IPS-20b (cell line): Measurements from ENCODE around the gene C19orf44.
A peak's percentile ranks its signal among the peaks of the same experiment; 100 is the strongest.
"Not testable (repeated sequence)": the region's sequence is repeated elsewhere in the genome, so short reads cannot be mapped to it uniquely, and the experiment has no call there.

Experiments
- H3K27ac ChIP-seq: one replicate; pipeline ENCODE4 v1.5.1; 2013; ENCODE audit warnings: low read length
- H3K27me3 ChIP-seq: 2 replicates; pipeline ENCODE4 v1.6.1; 2013; ENCODE audit warnings: mild to moderate bottlenecking, low read length, inconsistent platforms; ENCODE audit not compliant: insufficient read depth
- H3K36me3 ChIP-seq: 2 replicates; pipeline ENCODE4 v1.6.1; 2013; ENCODE audit warnings: low read depth, mild to moderate bottlenecking, inconsistent platforms, low read length, moderate library complexity; ENCODE audit not compliant: insufficient read depth
- H3K4me1 ChIP-seq: 2 replicates; pipeline ENCODE4 v1.6.1; 2013; ENCODE audit warnings: mild to moderate bottlenecking, control low read depth, inconsistent platforms, low read length, moderate library complexity; ENCODE audit not compliant: insufficient read depth
- H3K4me3 ChIP-seq: 2 replicates; pipeline ENCODE4 v1.5.1; 2013; ENCODE audit warnings: mild to moderate bottlenecking, low read length, inconsistent platforms
- H3K9ac ChIP-seq: 2 replicates; pipeline ENCODE4 v1.6.1; 2013; ENCODE audit warnings: low read depth, mild to moderate bottlenecking, inconsistent platforms, low read length, moderate library complexity
- H3K9me3 ChIP-seq: 2 replicates; pipeline ENCODE4 v1.6.1; 2013; ENCODE audit warnings: mild to moderate bottlenecking, low read depth, low read length, inconsistent platforms; ENCODE audit not compliant: insufficient read depth

Gene C19orf44

GRCh38 chr19:16495982-16496612, at the start of gene C19orf44, which contains the start of gene CALR3:
Gene C19orf44 (plus strand): TSS chr19:16496394. CDS start chr19:16500793, 4,399 bp downstream.
Gene CALR3 (minus strand): TSS chr19:16496167. CDS start chr19:16496129, 38 bp downstream.
- Histone ChIP-seq H3K9me3 (no peaks in the 10 kb centered on the region), H3K27ac (peak within 1 kb of the TSS; percentile 93), H3K4me3 (peak within 1 kb of the TSS; percentile 97), H3K9ac (peak within 1 kb of the TSS; percentile 95), H3K36me3 (0 out of 2 replicates have a peak, but pooled peaks cover 2% of the 10 kb centered on the region), H3K4me1 (0 out of 2 replicates have a peak, but pooled peaks cover 4% of the 10 kb centered on the region), H3K27me3 (no peaks in the 10 kb centered on the region)

DNA sequence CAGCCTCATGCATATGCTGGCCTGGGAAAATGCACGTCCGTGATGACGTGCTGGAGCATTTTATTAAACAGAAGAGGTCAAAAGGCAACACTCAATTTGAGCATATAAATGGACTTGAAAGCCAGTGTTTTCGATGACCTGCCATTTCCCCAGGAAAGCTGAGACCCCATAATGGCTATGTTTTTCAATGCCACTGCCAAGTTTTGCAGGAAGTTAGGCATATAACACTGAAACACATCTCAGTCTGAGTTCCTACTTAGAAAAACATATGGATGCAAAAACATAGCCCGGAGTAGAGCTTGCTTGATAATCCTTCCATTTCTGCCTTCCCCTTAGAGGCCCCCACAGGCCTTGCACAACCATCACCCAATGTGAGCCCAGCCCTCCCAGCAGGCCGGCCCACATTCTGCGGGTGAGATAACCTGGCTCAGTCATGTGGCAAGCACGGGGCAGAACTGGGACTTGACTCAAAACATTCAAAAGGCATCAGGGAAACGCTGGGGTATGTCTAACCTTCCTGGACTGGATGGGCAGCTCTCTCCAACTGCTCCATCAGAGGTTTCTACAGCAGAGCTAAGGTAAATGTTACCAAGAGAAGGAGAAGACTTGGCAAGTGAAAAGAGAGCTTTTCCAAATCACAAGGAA, 49.3 kb upstream of the C19orf44 start:
- Histone ChIP-seq H3K9me3 (no peaks in the 10 kb centered on the region), H3K27me3 (no peaks in the 10 kb centered on the region), H3K4me3 (no peak overlapping the region), H3K36me3 (no peaks in the 10 kb centered on the region), H3K9ac (no peak overlapping the region), H3K27ac (no peak overlapping the region), H3K4me1 (peaks cover 17% of the 10 kb centered on the region)

DNA sequence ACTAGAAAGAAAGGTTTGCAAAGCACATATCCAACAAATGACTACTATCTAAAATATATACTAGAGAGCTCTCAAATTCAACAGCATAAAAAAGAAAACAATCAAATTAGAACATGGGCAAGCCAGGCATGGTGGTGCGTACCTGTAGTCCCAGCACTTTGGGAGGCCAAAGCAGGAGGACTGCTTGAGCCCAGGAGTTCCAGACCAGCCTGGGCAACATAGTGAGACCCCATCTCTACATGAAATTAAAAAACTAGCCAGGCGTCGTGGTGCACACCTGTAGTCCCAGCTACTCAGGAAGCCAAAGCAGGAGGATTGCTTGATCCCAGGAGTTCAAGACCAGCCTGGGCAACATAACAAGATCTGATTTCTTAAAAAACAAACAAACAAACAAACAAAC, 47.3 kb upstream of the C19orf44 start:
- not testable (repeated sequence) for H3K9ac ChIP-seq, H3K27ac ChIP-seq

GRCh38 chr19:16449330-16449961, 46.7 kb upstream of the C19orf44 start:
- no peak overlapping the region for H3K27ac ChIP-seq

More for the DNA sequence above, 47.3 kb upstream of the C19orf44 start:
- not testable (repeated sequence) for H3K36me3 ChIP-seq, H3K4me3 ChIP-seq, H3K27me3 ChIP-seq, H3K9me3 ChIP-seq
- H3K4me1 ChIP-seq: peaks cover 10% of the 10 kb centered on the region

DNA sequence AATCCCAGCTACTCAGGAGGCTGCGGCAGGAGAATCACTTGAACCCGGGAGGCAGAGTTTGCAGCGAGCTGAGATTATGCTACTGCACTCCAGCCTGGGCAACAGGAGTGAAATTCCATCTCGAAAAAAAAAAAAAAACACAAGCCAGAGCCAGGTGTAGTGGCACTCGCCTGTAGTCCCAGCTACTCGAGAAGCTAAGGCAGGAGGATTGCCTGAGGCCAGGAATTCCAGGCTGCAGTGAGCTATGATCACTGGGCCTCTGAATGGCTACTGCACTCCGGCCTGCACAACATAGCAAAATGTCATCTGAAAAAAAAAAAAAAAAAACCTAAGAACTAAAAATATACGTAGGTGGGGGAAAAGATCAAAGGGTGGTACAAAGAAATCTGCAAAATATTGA, 43.9 kb upstream of the C19orf44 start:
- Histone ChIP-seq H3K27ac (no peak overlapping the region), H3K27me3 (no peaks in the 10 kb centered on the region), H3K36me3 (no peaks in the 10 kb centered on the region), H3K4me3 (no peak overlapping the region), H3K9ac (no peak overlapping the region), H3K9me3 (no peaks in the 10 kb centered on the region), H3K4me1 (peaks cover 17% of the 10 kb centered on the region)

More at GRCh38 chr19:16449330-16449961, 46.7 kb upstream of the C19orf44 start:
- no peaks in the 10 kb centered on the region for H3K36me3 ChIP-seq
- no peak overlapping the region for H3K9ac ChIP-seq
- H3K9me3 ChIP-seq: no peaks in the 10 kb centered on the region
- peaks cover 16% of the 10 kb centered on the region for H3K4me1 ChIP-seq
- H3K4me3 ChIP-seq: no peak overlapping the region
- no peaks in the 10 kb centered on the region for H3K27me3 ChIP-seq

DNA sequence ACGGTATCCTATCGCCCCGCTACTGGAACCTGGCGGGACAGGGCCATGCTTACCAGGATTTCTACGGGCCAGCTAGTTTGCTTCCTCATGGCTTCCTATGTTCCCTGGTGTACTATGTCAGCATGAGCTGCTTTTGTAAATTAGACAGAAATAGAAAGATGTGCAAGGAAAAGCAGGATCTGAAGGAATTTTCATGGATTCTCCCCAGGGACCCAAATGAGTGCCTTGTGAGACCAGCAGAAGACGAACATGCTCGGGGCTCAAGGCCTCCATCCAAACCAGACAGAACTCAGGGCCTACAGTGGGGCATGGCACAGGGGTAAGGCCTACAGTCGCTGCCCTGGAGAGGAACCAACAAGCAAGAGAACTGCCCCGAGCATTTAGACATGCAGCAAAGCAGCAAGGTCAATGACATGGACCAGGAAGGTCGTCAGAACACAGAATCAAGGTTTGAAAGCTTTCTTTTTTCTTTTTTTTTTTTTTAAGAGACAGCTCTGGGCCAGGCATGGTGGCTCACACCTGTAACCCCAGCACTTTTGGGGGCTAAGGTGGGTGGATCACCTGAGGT, 41.8 kb upstream of the C19orf44 start:
- no peak overlapping the region for H3K27ac ChIP-seq
- H3K4me1 ChIP-seq: peaks cover 32% of the 10 kb centered on the region

DNA sequence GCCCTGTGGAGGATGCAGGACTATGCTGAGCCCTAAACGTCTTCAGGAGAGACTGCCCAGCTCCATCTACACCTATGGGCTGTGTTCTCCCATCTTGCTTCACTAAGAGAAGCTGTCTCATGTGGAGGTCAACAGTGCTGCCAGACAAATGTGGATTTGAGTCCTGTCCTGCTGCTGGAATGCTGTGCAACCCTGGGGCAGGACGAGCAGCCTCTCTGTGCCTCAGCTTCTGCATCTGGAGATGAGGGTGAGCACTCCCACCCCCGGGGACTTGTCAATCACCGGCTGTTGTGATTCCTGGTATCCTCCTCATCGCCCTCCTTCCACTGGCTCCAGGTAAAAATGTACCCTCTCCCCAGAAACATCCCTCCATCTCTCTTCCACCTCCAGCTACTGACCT, 40.7 kb upstream of the C19orf44 start:
- Histone ChIP-seq H3K4me3 (no peak overlapping the region), H3K4me1 (peaks cover 32% of the 10 kb centered on the region), H3K27me3 (no peaks in the 10 kb centered on the region), H3K36me3 (no peaks in the 10 kb centered on the region), H3K9ac (no peak overlapping the region), H3K9me3 (no peaks in the 10 kb centered on the region), H3K27ac (no peak overlapping the region)

More for the DNA sequence above, 41.8 kb upstream of the C19orf44 start:
- Histone ChIP-seq H3K9me3 (no peaks in the 10 kb centered on the region), H3K27me3 (no peaks in the 10 kb centered on the region), H3K36me3 (no peaks in the 10 kb centered on the region), H3K9ac (no peak overlapping the region), H3K4me3 (no peak overlapping the region)

- H3K4me1 ChIP-seq: peaks cover 32% of the 10 kb centered on the region
- no peaks in the 10 kb centered on the region for H3K36me3 ChIP-seq
- no peak overlapping the region for H3K27ac ChIP-seq
- H3K4me3 ChIP-seq: no peak overlapping the region
- no peaks in the 10 kb centered on the region for H3K27me3 ChIP-seq
- no peaks in the 10 kb centered on the region for H3K9me3 ChIP-seq
- H3K9ac ChIP-seq: peak overlapping the region; percentile 33; the same call in 1 of the 2 replicates
Measured at GRCh38 chr19:16456652-16457194, 39.5 kb upstream of the C19orf44 start.

DNA sequence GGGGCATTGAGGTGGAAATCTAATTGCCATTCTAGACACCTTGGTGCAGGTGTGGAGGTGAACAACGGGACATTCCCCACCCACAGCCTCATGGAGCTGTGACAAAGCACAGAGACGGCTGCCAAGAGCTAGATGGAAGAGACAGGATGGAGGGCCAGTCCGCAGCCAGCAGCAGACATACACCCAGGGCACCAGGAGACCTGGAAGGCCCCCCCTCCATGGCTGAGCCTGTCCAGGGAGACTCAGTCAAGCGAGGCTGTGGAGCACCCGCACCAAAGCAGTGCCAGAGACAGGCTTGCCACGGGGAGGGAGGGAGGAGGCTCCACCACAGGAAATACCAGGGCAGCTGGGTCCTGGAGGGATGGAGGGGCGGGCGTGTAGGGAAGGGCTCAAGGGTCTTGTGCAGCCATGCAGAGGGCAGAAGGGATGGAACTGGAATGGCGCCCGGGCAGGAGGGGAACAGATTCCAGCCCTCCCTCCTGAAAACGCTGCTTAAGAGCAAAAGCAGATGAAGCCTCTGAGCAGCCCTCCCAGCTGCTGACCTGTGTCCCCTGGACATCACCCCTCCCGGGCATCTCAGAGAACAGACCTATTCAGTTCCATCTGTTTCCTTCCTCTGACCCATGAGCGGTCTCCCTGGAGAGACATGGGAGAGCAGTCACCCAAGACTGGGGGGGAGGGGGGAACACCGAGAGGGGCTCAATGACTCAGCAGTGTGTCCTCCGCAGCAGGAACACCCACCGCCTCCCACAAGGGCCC, 38.8 kb upstream of the C19orf44 start:
- Histone ChIP-seq H3K27ac (no peak overlapping the region), H3K9me3 (no peaks in the 10 kb centered on the region), H3K27me3 (no peaks in the 10 kb centered on the region), H3K9ac (peak overlapping the region; percentile 33; the same call in 1 of the 2 replicates), H3K4me1 (peaks cover 32% of the 10 kb centered on the region), H3K4me3 (no peak overlapping the region), H3K36me3 (no peaks in the 10 kb centered on the region)

DNA sequence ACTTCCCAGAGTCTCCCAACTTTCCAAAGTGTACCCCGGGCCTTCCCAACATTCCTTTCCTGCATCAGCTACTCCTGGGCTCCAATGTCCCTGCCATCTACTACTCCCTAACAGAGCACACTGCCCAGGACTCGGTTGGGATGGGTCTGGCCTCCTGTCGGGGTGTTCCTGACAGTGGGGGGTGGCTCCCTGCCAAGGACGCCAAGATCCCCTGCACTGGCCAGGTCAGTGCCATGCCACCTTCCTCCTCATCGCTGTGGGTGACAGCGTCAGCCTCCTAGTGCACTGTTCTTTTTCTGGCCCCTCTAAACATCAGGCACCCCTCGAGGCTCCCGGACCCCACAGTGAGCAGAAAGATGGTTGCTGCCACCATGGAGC, 38.3 kb upstream of the C19orf44 start:
- H3K9ac ChIP-seq: no peak overlapping the region
- H3K9me3 ChIP-seq: no peaks in the 10 kb centered on the region
- H3K36me3 ChIP-seq: no peaks in the 10 kb centered on the region
- no peak overlapping the region for H3K27ac ChIP-seq
- no peaks in the 10 kb centered on the region for H3K27me3 ChIP-seq
- H3K4me3 ChIP-seq: no peak overlapping the region
- H3K4me1 ChIP-seq: peaks cover 32% of the 10 kb centered on the region
